GM18499 (cell line): ENCODE measurements around the gene OR52B2.
"Not testable (repeated sequence)": the region's sequence is repeated elsewhere in the genome, so short reads cannot be mapped to it uniquely, and the experiment has no call there.

Source experiments
- ATAC-seq: cut with Tn5 transposase; IDR thresholded peaks from one replicate; pipeline ENCODE4 v1.9.1; 2021; ENCODE audit warnings: moderate number of reproducible peaks; ENCODE audit not compliant: insufficient read depth, unreplicated experiment

Gene OR52B2

DNA sequence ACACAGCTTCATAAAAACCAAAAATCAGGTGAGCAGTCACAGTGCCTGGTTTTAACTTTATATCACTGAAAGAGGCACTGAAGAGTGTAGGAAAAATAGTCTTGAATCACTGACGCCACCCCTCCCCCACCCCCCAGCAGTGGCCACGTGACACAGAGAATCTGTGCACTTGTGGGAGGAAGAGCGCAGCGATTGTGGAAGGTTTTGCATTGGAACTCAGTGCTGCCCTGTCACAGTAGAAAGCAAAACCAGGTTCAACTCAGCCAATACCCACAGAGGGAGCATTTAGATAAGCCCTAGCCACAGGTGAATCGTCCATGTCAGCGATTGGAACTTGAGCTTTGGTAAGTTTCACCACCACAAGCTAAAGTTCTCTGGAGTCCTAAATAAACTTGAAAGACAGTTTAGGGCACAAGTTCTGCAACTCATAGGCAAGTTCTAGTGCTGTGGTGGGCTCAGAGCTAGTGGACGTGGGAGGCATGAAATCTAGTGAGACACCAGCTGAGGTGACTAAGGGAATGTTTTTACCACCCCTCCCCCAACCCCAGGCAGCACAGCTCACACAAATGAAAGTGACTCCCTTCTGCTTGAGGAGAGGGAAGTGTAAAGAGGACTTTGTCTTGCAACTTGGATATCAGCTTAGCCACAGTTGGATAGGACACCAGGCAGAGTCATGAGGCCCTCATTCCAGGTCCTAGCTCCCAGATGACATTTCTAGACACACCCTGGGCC, 13.3 kb downstream of the OR52B2 start:
- no peak for ATAC-seq

DNA sequence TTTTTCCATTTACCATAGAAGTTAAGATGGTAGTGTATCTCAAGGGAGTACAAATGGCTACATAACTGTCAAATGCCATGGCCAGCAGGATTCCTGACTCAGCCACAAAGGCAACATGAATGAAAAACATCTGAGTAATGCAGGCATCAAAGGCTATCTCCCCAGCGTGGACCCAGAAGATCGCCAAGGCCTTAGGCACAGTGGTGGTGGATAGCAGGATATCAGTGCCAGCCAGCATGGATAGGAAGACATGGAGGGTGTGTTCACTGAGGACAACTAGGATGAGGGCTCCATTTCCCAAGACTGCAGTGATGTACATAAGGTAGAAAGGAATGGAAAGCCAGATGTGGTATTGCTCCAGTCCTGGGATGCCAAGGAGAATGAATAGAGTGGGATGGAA, 18.0 kb downstream of the OR52B2 start:
- no peak for ATAC-seq

DNA sequence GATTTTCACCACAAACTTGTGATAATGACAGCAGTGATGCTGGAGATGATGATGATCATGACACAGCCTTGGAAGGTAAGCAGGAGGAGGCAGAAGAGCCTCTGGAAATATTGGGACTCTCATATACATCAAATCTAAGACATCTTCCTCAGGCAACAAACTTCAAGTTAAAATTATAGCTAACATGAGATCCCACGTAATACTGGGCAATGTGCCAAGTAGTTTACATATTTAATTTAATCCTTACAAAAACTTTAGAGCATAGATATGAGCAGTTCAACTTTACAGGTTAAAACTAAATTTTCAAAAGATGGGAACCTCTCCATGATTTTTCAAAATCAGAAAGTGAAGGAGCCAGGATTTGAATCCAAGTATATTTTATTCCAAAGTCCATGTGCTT, 19.0 kb downstream of the OR52B2 start:
- ATAC-seq, result no peak

DNA sequence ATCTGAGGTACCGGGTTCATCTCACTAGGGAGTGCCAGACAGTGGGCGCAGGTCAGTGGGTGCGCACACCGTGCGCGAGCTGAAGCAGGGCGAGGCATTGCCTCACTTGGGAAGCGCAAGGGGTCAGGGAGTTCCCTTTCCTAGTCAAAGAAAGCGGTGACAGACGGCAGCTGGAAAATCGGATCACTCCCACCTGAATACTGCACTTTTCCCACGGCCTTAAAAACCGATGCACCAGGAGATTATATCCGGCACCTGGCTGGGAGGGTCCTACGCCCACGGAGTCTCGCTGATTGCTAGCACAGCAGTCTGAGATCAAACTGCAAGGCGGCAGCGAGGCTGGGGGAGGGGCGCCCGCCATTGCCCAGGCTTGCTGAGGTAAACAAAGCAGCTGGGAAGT, 26.4 kb downstream of the OR52B2 start:
- ATAC-seq, result not testable (repeated sequence)

DNA sequence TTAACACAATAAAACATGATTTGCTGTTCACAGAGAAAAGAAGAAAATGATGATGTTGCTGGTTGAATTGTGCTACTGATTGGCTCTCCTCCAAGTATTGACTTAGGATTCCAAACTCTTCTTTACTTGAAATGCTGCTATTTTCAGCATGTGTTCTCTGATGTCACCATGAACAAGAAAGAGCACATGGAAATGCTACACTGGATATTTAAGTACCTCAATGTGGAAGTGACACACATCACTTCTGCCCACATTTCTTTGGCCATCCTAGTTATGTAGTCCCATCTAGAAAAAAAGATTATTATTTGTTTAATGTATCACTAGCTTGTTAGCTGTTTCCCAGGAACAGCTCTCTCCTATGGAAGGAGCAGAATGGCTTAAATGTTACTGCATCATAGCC, 27.2 kb downstream of the OR52B2 start:
- no peak for ATAC-seq

- not testable (repeated sequence) for ATAC-seq
Measured at GRCh38 chr11:6135936-6136335, 34.2 kb downstream of the OR52B2 start.

DNA sequence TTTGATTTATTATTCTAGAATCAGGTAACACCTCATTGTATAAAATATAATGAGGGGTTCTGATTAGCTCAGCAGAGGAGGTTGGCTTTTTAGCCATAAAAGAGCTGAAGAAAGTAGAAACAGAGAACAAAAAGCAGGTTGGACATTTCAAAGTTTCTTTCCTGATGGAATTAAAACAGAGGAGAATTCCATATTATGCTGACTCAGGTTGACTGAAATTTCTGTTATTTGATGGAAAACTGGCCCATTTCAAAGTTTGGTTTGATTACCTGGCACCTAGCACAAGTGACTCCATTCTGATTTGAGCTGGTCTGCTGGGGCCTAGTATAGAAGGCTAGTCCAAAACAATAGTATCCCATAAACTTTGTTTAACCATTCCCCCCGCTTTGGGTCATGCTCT, 37.7 kb downstream of the OR52B2 start:
- no peak for ATAC-seq

- no peak for ATAC-seq
Measured at GRCh38 chr11:6129635-6130034, 40.5 kb downstream of the OR52B2 start.

DNA sequence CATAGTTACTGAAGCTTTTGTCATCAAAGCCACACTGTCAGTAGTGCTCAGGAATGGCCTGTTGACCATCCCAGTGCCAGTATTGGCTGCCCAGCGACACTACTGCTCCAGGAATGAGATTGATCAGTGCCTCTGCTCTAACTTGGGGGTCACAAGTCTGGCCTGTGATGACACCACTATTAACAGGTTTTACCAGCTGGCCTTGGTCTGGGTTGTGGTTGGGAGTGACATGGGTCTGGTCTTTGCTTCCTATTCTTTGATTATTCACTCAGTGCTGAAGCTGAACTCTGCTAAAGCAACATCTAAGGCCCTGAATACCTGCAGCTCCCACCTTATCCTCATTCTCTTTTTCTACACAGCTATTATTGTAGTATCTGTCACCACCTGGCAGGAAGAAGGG, 41.1 kb downstream of the OR52B2 start:
- ATAC-seq, result no peak

- no peak for ATAC-seq
Measured at GRCh38 chr11:6127881-6128280, 42.2 kb downstream of the OR52B2 start.

DNA sequence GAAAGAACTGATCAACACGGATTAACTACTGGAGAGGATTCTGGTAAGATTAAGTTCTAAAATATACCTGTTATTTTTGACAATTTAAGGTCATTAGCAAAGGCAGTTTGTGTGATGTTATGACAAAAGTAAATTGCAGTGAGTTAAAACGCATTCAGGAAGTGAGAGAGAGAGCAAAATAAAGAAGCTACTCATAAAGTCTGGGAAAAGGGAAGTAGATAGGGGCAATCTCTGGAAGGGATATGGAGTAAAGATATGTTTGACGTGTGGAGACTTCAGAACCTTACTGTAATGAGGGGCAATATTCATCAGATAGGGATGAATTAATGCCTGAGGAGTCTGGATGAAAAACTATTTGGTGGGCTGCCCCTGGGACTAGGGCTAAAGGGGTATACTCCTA, 45.9 kb downstream of the OR52B2 start:
- no peak for ATAC-seq
